Measurements from ENCODE around the gene ZNF830.
A peak's percentile ranks its signal among the peaks of the same experiment; 100 is the strongest.
"Not testable (repeated sequence)": the region's sequence is repeated elsewhere in the genome, so short reads cannot be mapped to it uniquely, and the experiment has no call there.

Gene ZNF830

GRCh38 chr17:34961093-34961911 lies at the start of gene ZNF830, which contains the start of gene CCT6B:
TSS of gene ZNF830 (plus strand) at chr17:34961540. CDS start at chr17:34961567, 27 bp downstream.
TSS of gene CCT6B (minus strand) at chr17:34961460. CDS start at chr17:34961393, 67 bp downstream.
- DNase-seq, result peak; percentile 89

- DNase-seq, result no peak
These were observed 48.3 kb upstream of the ZNF830 start for GRCh38 chr17:34913001-34913400.

GRCh38 chr17:34916120-34916519 lies 45.2 kb upstream of the ZNF830 start:
- no peak for DNase-seq

- no peak for DNase-seq
These were observed 44.0 kb upstream of the ZNF830 start for GRCh38 chr17:34917381-34917780.

GRCh38 chr17:34920676-34921075 lies 40.7 kb upstream of the ZNF830 start:
- no peak for DNase-seq

- DNase-seq, result no peak
These were observed 34.7 kb upstream of the ZNF830 start for GRCh38 chr17:34926661-34927060.

GRCh38 chr17:34930283-34930682 lies 31.1 kb upstream of the ZNF830 start:
- DNase-seq, result no peak

GRCh38 chr17:34950780-34951179 lies 10.6 kb upstream of the ZNF830 start:
- not testable (repeated sequence) for DNase-seq

GRCh38 chr17:34958438-34958837 lies 2.9 kb upstream of the ZNF830 start:
- no peak for DNase-seq

- DNase-seq, result no peak
These were observed 12.8 kb downstream of the ZNF830 start for GRCh38 chr17:34974179-34974578.

GRCh38 chr17:34974794-34975785 lies 13.8 kb downstream of the ZNF830 start:
- no peak for DNase-seq

- DNase-seq, result no peak
These were observed 17.8 kb downstream of the ZNF830 start for GRCh38 chr17:34979153-34979552.

- no peak for DNase-seq
These were observed 18.5 kb downstream of the ZNF830 start for GRCh38 chr17:34979650-34980352.

- DNase-seq, result peak; percentile 89
These were observed 19.0 kb downstream of the ZNF830 start, which contains the start of gene LIG3 for GRCh38 chr17:34980353-34980680. TSS of gene LIG3 (plus strand) at chr17:34980512. CDS start at chr17:34983006, 2,494 bp downstream.

- peak; percentile 49 for DNase-seq
These were observed 19.6 kb downstream of the ZNF830 start for GRCh38 chr17:34980681-34981537.

GRCh38 chr17:34981538-34982241 lies 20.4 kb downstream of the ZNF830 start:
- DNase-seq, result no peak

- no peak for DNase-seq
These were observed 25.9 kb downstream of the ZNF830 start for GRCh38 chr17:34987232-34987631.

GRCh38 chr17:34988644-34989043 lies 27.3 kb downstream of the ZNF830 start:
- no peak for DNase-seq

GRCh38 chr17:34989473-34989872 lies 28.1 kb downstream of the ZNF830 start:
- DNase-seq, result no peak

- no peak for DNase-seq
These were observed 29.6 kb downstream of the ZNF830 start for GRCh38 chr17:34990921-34991365.

GRCh38 chr17:34991606-34992005 lies 30.3 kb downstream of the ZNF830 start:
- no peak for DNase-seq

All from NCI-H1105 (cell line).